ENCODE data around the gene GYPB. TPM values are rescaled to one million over a fixed set of nuclear protein-coding genes. Genes with fewer than 3 reads are reported as not detected.
A peak's percentile ranks its signal among the peaks of the same experiment; 100 is the strongest.
"Not testable (repeated sequence)": the region's sequence is repeated elsewhere in the genome, so short reads cannot be mapped to it uniquely, and the experiment has no call there.

The GYPB gene
- 1 to 10 TPM; 1.6 to 6.6 (median 2.1) TPM for polyA plus RNA-seq (ENCODE audit: insufficient read length in 4 of 4)

DNA sequence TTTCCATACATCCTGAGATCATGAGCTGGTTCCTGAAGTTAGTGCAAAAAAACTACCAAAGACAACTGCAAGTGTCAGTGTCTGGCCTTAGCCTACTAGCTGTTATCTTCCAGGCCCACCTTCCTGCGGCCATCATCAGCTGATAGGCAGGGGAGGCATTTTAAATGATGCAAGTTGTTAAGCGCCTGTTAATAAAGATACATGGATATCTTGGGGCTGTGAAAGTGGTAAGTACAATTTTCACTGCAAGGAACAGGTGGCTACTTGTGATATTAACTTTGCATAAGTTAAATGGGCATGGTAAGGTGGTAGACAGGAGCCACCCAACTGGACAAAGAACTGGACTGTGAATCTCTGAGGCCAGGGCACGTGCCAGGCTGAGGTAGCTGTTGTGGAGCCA lies at the start of gene GYPB:
TSS of gene GYPB (minus strand) at position 104 of the 400 bp plus-strand sequence. CDS start at position 11, 93 bp downstream.
- not testable (repeated sequence) for DNase-seq (ENCODE audit: low read depth in 4 of 4, low spot score in 2 of 4)

DNA sequence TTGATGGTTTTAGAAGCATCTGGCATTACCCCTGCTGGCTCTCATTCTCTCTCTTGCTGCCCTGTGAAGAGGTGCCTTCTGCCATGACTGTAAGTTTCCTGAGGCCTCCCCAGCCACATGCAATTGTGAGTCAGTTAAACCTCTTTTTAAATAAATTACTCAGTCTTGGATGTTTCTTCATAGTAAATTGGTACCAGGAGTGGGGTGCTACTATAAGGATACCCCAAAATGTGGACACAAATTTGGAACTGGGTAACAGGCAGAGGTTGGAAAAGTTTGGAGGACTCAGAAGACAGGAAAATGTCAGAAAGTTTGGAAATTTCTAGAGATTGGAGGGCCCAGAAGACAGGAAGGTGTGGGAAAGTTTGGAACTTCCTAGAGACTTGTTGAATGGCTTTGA lies 42.4 kb upstream of the GYPB start:
- not testable (repeated sequence) for DNase-seq (ENCODE audit: low read depth in 4 of 4, low spot score in 2 of 4)

DNA sequence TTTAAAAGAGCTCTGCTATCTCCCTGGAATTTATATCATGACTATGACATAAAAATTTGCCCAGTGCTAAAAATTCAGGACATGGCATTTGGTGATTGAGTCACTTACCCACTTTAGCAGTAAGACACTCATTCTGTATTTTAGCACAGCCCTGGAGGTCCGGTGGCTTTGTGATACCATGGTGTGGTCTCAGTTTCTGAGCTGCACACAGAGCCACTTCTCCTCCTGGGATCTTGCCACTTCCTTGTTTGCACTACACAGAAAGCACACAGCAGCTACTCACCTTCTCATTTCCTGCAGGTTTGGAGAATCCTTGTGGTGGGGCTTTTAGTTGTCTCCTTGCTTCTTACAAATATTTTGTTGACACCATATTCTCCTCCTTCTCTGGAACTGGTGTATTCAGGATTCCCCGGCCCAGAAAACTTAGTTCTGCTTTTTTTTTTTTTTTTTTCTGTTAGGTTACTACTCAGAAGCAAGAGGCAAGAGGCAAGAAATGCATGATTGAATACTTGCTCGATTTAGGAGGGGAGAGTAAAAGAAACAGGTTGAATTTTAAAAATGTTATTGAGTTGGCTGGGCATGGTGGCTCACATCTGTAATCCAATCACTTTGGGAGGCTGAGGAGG lies 41.2 kb upstream of the GYPB start:
- not testable (repeated sequence) for DNase-seq (ENCODE audit: low read depth in 4 of 4, low spot score in 2 of 4)

DNA sequence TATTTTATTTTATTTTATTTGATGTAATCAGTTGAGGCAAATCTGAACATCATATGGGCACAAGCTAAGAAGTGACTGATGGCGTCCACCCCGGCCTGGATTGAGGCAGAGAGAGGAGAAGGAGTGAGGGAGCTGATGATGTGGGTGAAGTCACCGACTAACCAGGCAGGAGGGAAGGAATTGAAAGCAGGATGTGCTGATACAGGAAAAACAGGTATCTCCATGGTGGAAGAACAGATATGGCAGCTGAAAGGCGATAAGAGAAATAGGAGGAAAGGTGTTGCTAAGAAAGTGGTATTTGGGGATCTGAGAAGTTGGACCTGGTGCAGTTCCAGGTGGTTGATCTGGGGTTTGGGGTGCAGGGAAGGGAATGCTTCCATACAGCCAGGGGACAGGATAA lies 37.6 kb upstream of the GYPB start:
- DNase-seq (ENCODE audit: low read depth in 4 of 4, low spot score in 2 of 4) = no peak

DNA sequence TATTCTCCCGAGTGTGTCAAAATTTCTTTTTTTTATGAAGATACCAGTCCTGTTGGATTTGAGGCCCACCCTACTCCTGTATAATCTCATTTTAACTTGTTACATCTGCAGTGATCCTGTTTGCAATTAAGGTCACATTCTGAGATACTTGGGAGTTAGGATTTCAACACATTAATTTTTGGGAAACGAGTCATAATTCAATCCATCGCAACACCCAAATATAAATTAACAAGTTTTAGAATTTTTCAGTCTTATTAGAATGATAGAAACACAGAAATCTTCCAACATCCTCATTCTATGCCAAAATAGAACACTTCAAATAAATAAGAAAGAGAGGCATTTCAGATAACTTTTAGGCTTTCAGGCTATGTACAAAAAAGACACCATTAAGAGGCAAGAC lies 36.2 kb upstream of the GYPB start:
- DNase-seq (ENCODE audit: low read depth in 4 of 4, low spot score in 2 of 4) = not testable (repeated sequence)

DNA sequence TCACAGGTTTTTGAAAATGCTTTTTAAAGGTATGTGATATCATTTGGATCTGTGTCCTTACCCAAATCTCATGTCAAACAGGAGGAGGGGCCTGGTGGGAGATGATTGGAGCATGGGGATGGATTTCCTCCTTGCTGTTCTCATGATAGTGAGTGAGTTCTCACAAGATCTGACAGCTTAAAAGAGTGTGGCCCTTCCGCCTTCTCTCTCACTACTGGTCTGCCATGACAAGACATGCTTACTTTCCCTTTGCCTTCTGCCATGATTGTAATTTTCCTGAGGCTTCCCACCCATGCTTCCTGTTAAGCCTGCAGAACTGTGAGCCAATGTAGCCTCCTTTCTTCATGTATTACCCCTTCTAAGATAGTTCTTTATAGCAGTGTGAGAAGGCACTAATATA lies 32.3 kb upstream of the GYPB start:
- not testable (repeated sequence) for DNase-seq (ENCODE audit: low read depth in 4 of 4, low spot score in 2 of 4)

DNA sequence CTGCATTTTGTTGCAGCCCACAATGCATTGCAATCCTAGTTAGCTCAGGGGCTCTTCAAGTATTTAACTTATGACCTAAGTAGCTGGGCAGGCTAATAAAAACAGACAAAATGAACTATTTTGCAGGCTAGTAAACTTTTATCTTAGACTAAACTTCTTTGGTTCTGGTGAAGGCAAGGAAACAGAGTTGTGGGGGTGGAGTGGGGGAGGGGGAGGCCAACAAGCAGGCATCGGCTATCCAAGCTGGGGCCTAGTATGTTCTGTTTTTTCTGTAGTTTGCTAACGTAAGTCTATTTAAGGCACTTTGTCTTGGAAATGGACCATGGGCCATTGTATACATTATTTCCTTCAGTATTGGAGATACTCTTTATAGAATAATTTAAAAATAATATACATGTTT lies 31.5 kb upstream of the GYPB start:
- not testable (repeated sequence) for DNase-seq (ENCODE audit: low read depth in 4 of 4, low spot score in 2 of 4)

DNA sequence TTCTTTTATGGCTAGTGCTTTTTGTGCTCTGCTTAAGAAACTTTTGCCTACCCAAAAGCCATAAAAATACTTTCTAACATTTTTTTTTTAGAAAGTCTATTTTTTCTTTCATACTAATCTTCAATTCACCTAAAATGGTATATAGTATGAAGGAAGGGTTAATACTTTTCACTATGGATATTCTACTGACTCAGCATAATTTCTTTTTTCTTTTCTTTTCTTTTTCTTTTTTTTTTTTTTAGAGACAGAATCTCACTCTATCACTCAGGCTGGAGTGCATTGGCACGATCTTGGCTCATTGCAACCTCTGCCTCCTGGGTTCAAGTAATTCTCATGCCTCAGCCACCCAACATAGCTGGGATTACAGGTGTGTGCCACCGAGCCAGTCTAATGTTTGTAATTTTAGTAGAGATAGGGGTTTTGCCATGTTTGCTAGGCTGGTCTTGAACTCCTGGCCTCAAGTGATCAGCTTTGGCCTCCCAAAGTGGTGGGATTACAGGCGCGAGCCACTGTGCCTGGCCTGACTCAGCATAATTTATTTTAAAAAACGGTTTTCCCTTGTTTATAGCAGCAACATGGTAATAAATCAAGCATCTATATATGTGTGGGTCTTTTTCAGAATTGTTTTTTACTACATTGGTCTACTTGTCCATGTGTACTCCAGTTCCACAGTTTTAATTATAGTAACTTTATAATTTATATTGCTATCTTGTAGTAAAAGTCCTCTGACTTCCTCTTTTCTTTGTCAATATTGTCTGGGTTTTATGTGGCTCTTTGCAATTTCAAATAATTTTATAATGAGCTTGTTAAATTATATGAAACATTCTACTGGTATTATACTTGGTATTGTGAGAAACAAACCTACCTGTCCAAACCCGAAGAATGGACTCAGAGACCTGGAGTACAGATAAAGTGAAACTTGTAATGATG lies 30.6 kb upstream of the GYPB start:
- not testable (repeated sequence) for DNase-seq (ENCODE audit: low read depth in 4 of 4, low spot score in 2 of 4)

DNA sequence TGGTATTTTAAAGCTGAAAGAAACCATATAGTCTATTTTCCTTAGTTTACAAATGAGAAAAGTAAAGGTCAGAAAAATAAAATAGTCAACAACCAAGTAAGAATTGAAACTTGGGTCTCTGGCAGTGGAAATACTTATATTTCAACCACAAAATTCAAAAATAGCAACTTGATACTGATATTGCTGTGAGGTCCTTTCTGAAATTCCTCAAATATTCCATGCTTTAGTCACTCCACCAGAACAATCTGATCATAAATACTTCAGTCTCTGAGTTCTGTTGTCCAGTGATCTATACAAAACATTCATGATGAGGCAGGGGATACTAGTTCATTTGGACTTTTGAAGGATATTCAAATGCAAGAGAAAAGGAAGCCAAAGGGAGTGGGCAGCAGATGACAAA lies 25.8 kb upstream of the GYPB start:
- DNase-seq (ENCODE audit: low read depth in 4 of 4, low spot score in 2 of 4) = not testable (repeated sequence)

DNA sequence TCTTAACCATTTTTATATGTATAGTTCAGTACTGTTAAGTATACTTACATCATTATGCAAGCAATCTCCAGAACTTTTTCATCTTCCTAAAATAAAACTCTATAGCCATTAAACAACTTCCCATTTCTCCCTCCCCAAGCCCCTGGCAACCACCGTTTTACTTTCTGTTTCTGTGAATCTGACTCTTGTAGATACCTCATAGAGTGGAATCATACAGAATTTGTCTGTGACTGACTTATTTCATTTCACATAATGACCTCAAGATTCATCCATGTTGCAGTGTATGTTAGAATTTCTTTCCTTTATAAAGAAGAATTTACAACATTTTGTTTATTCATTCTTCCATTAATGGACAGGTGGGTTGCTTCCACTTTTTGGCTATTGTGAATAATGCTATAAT lies 13.4 kb upstream of the GYPB start:
- DNase-seq (ENCODE audit: low read depth in 4 of 4, low spot score in 2 of 4) = not testable (repeated sequence)

DNA sequence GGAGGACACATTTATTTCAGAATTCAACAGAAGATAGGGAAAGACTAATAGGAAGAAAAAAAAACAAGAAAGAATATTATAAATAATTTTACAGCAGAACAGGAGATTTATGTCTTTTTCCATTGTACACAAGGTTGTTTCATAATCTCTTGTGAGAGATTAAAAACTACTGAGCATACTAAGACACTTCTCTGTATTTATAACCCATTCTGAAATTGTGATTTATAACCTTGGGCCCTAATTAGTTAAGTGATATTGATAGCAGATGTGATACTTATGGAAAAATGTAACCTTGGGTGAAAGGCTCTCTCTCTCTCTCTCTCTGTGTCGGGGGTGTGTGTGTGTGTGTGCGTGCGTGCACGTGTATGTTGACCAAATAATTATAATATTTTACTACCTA lies 12.7 kb upstream of the GYPB start:
- not testable (repeated sequence) for DNase-seq (ENCODE audit: low read depth in 4 of 4, low spot score in 2 of 4)

DNA sequence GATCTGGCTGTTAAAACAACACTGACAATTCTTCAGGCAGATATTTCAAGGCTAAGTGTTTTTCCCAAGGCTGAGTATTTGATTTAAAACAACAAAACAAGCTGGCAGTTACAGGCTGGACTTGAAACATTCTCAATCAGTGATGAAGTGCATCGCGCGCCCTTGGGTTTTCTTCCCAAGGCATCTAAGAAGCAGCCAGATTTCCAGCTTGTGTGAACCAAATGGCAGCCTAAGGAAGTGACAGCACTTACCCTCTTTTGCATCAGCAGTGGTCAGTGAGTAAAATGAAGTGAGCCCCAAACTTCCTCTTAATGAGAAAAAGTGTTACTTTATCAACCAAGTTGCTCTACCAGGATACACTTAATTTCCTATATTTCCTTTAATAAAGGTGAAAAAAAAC lies 12.2 kb upstream of the GYPB start:
- not testable (repeated sequence) for DNase-seq (ENCODE audit: low read depth in 4 of 4, low spot score in 2 of 4)

DNA sequence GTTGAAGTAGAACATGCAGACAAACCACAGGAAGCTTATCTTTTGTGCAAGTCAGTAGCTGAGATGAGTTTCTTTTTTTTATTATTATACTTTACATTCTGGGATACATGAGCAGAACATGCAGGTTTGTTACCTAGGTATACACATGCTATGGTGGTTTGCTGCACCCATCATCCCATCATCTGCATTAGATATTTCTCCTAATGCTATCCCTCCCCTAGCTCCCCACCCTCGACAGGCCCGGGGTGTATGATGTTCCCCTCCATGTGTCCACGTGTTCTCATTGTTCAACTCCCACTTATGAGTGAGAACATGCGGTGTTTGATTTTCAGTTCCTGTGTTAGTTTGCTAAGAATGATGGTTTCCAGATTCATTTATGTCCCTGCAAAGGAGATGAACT lies 11.5 kb upstream of the GYPB start:
- DNase-seq (ENCODE audit: low read depth in 4 of 4, low spot score in 2 of 4) = not testable (repeated sequence)

DNA sequence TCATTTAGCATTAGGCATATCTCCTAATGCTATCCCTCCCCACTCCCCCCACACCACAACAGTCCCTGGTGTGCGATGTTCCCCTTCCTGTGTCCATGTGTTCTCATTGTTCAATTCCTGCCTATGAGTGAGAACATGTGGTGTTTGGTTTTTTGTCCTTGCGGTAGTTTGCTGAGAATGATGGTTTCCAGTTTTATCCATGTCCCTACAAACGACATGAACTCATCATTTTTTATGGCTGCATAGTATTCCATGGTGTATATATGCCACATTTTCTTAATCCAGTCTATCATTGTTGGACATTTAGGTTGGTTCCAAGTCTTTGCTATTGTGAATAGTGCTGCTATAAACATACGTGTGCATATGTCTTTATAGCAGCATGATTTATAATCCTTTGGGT lies 7.5 kb upstream of the GYPB start:
- not testable (repeated sequence) for DNase-seq (ENCODE audit: low read depth in 4 of 4, low spot score in 2 of 4)

DNA sequence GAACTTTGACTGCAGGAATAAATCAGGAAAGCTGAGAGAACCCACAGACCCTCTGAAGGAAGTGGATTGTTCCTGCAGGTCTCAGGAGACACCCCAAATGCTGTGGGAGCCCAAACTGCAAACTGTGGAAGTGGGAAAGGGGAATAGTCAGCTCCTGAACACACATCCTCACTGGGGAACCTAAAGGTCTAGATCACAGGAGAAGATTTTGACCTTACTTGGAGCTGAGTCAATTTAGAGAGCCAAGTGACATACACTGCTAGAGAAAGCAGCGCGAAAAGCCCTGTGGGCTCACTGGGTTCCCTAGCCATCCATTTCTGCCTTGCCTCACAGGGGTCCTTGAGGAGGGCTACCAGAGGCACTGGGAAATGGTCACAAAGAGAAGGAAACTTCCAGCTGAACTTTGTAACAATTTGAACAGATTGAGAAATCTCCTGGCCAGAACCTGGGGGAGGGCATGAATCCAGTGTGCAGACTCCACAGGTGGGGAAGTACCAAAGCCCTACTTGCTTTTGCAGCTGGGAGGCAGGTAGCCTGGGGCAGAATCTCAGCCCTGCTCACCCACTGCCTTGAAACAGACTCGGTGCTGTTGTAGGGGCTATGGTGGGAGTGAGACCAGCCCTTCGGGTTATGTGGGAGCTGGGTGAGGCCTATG lies 5.3 kb upstream of the GYPB start:
- not testable (repeated sequence) for DNase-seq (ENCODE audit: low read depth in 4 of 4, low spot score in 2 of 4)

DNA sequence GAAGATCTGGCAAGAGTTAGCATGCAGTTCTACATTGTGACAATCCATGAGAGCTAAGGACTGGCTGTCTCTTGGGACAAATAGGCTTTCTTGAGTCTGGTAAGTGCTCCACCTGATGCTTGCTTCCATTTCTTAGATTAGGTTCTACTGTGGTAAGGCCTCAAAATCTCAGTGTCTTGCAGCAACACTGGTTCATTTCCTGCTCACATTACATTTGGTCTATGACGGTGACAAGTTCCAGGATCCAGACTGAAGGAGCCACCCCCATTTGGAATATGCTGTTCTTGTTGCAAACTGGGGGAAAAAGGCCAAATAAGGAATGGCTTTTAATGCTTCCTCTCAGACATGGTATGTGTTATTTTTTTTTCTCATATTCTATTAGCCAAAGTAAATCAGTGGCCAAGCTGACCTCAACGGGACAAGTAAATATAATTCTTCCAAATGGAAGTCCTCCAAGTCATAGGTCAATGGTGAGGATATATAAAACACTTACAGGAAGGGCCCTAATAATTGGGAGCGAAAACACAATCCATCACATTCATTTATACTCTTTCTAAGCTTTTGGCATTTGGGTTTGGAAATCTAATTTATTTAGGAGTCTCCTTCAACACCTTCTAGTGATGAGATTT lies 3.7 kb upstream of the GYPB start:
- peak in 3 of 4 donors; percentile 7 to 25 (median 8) for DNase-seq (ENCODE audit: low read depth in 4 of 4, low spot score in 2 of 4)

DNA sequence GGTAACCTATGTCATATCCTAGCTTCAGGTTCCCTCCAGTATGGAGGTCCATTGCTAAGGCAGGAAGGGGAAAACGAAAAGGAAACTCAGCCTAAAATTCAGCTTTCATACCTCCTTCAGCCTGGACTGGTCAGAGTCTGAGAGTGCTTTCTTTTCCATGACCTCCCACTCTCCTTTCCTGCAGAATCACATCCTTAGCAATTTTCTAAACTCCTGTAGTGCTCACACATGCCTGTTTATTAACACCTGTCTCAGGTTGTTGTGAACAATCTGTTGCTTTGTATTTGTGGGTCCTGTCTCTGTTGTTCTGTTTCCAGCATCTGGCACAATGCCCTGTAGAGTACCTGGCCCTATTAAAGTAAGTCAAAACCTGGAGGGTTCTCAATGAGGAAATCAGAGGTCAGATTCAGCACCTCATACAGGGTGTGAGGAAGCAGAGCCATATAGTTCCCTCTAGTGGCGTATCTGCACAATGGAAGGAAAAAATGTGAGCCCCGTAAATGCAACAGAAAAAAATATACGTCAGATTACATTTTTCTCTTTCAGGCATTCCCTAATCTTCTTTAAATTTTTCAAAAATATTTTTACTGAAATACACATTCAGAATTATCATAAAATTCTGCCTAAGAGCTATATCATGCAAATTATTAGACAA lies 2.3 kb upstream of the GYPB start:
- not testable (repeated sequence) for DNase-seq (ENCODE audit: low read depth in 4 of 4, low spot score in 2 of 4)

DNA sequence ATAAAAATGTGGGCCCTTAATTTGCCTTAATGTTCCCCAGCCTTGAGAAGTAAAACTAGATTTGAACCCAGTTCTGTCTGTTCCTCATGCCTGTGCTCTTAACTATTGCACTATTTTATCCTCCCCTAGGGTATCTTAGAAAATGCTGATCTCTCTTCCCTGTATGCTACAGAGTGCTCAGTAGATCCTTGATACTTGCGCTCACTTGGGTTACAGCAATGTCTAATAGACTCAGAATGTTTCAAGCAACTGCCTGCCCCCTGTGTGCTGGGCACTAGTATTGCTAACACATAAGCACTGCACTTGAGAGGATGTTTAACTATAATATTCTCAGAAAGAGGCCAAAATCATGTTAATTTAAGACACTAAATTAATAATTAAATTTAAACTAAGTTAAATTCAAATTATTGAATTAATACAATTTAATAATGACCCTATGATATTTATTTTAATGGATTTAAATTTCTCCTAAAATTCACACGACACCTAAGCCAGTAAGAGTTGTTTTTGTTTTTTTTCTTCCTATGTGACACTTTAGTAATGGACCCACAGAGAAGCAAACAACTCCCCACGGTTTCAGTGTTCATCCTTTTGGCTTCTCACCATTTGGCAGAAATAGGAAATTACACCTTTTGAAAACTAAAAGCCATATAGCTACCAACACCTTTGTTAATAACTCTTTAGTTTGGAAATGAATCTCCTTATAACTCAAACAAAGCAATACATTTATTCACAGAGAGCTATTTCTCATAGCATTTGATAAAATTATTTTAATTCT lies 768 bp downstream of the GYPB start:
- DNase-seq (ENCODE audit: low read depth in 4 of 4, low spot score in 2 of 4) = not testable (repeated sequence)

DNA sequence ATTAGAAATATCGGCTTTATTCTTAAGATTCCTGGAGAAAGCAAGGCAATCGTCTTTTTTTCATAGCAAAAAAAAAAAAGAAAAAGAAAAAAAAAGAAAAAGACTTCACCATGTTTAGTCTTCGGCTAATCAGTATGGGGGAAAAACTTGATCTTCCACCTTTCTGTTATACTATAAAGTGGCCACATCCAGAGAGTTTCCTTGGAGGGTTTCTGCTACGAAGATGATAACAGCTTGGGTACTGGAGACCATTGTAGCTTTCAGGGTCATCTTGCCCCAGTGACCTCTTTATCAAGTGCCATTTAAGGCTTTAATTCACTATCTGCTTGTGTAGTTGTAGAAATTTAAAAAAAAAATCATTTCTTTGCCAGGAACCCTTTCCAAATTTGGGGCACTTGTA lies 1.9 kb downstream of the GYPB start:
- DNase-seq (ENCODE audit: low read depth in 4 of 4, low spot score in 2 of 4) = not testable (repeated sequence)

Measured in left renal cortex interstitium (tissue), 4 donors.